Transverse colon (tissue), 4 donors: ENCODE results near the gene ANKRD24. TPM values are rescaled to one million over a fixed set of nuclear protein-coding genes. Genes with fewer than 3 reads are reported as not detected.

Experiments used
- DNase-seq: peaks from one replicate; pipeline ENCODE4 v3.0.0-alpha.2; 2019
- H3K27ac ChIP-seq, 4 donors: fragments of 200-600 bp; sonication (generic); 2 replicates each; pipeline ENCODE4 v1.5.1; 2016 to 2018; ENCODE audit warnings: inconsistent platforms in 4 of 4
- H3K27me3 ChIP-seq: fragments of 200-600 bp; sonication (generic); 2 replicates; pipeline ENCODE4 v1.5.1; 2017; ENCODE audit warnings: inconsistent platforms
- H3K36me3 ChIP-seq, 4 donors: fragments of 200-600 bp; sonication (generic); 2 replicates each; pipeline ENCODE4 v1.5.1; 2017 to 2019; ENCODE audit warnings: inconsistent platforms in 4 of 4
- H3K4me1 ChIP-seq, 4 donors: fragments of 200-600 bp; sonication (generic); 2 replicates each; pipeline ENCODE4 v1.5.1; 2017 to 2020; ENCODE audit warnings: inconsistent platforms in 4 of 4
- H3K4me3 ChIP-seq, 4 donors: fragments of 200-600 bp; sonication (generic); 1 replicate in 1 of 4; 2 replicates in 3 of 4; pipeline versions ENCODE4 v1.5.1 to v1.6.1; 2017 to 2019; ENCODE audit warnings: inconsistent platforms in 4 of 4
- H3K9me3 ChIP-seq, 2 donors: fragments of 200-600 bp; sonication (generic); 2 replicates each; pipeline ENCODE4 v1.5.1; 2017 to 2019; ENCODE audit warnings: inconsistent platforms in 2 of 2
- CTCF ChIP-seq, 5 experiments: fragments of 200-600 bp in 3 of 5; fragments of 450-650 bp in 2 of 5; sonication (generic) in 3 of 5; IDR thresholded peaks; 1 replicate in 2 of 5; 2 replicates in 3 of 5; pipeline ENCODE4 v1.5.1; 2016 to 2017; ENCODE audit warnings: antibody characterized with exemption in 5 of 5, inconsistent platforms in 3 of 5, mild to moderate bottlenecking in 2 of 5, moderate library complexity in 1 of 5
- EP300 ChIP-seq: sonication (generic); formaldehyde crosslinking; IDR thresholded peaks from one replicate; pipeline ENCODE4 v1.6.1; 2017; ENCODE audit warnings: antibody characterized with exemption, low read depth
- POLR2A ChIP-seq: fragments of 450-650 bp; IDR thresholded peaks from one replicate; pipeline ENCODE4 v1.6.1; 2016; ENCODE audit warnings: antibody characterized with exemption, mild to moderate bottlenecking, moderate library complexity
- POLR2AphosphoS5 ChIP-seq, 3 donors: sonication (generic); formaldehyde crosslinking; IDR thresholded peaks; one replicate each; pipeline ENCODE4 v1.6.1; 2016; ENCODE audit warnings: antibody characterized with exemption in 3 of 3
- WGBS, 2 donors: methylation state at CpG; one replicate each; pipeline ENCODE4 v1.1.5; 2018; ENCODE audit warnings: low coverage in 1 of 2; 5-methylcytosine and 5-hydroxymethylcytosine counted together
- in situ Hi-C, 4 donors: fragments of 200-750 bp; cut with MboI; loops; one replicate each; pipeline versions ENCODE4 v1.15.0 to v1.15.1; 2017; ENCODE audit warnings: low sequenced_read_pairs in 3 of 4, low pct_ligation_motif_present in 1 of 4, low pct_unique_long_range_greater_than_20kb in 1 of 4
- intact Hi-C: fragments of 100-400 bp; cut with DNase I; formaldehyde crosslinking; loops from one replicate; pipeline ENCODE4 v1.15.1; 2023; ENCODE audit warnings: low total_unique reads
- total RNA-seq, 4 donors: library from RNA; depleted of rRNA; stranded (reverse); fragments of >200 nt; gene quantifications; one replicate each; pipeline ENCODE4 v1.1.0, GENCODE V29; 2016

The ANKRD24 gene
- total RNA-seq, 4 donors from 2014 or later: 1.2 to 6.4 (median 2.1) TPM

GRCh38 chr19:4194353-4194752 lies 11.9 kb downstream of the ANKRD24 start:
- WGBS, 2 donors: 39 to 51% methylated on average over 4 to 7 of the region's 7 CpGs
- in situ Hi-C loops (no loop called here), intact Hi-C loops (no loop called here)
- H3K4me1 ChIP-seq: peaks cover 0 to 8% (median 2%) of the 10 kb centered on the region in 4 donors
- DNase-seq: no peak
- H3K9me3 ChIP-seq: no peaks in the 10 kb centered on the region
- TF ChIP-seq CTCF (IDR thresholded peaks at IDR 0.05): no peak
- TF ChIP-seq EP300: no peak
- TF ChIP-seq POLR2AphosphoS5 (IDR thresholded peaks at IDR 0.05): no peak
- TF ChIP-seq POLR2A: no peak
- no peak overlapping the region for H3K27ac ChIP-seq
- H3K4me3 ChIP-seq: no peak overlapping the region
- H3K27me3 ChIP-seq: peaks cover 62% of the 10 kb centered on the region
- no peaks in the 10 kb centered on the region for H3K36me3 ChIP-seq

- intact Hi-C loops (no loop called here), in situ Hi-C loops (no loop called here)
- Histone ChIP-seq H3K4me1 (peaks cover 0 to 8% (median 2%) of the 10 kb centered on the region in 4 donors), H3K27me3 (peaks cover 73% of the 10 kb centered on the region), H3K4me3 (no peak overlapping the region), H3K36me3 (no peaks in the 10 kb centered on the region), H3K27ac (no peak overlapping the region), H3K9me3 (no peaks in the 10 kb centered on the region)
- 77 to 80% methylated on average over 3 to 8 of the region's 8 CpGs for WGBS, 2 donors
- TF ChIP-seq POLR2A: no peak
- TF ChIP-seq EP300: no peak
- TF ChIP-seq POLR2AphosphoS5 (IDR thresholded peaks at IDR 0.05): no peak
- no peak for TF ChIP-seq CTCF (IDR thresholded peaks at IDR 0.05)
- DNase-seq: no peak
Observed at GRCh38 chr19:4196009-4196408, 13.5 kb downstream of the ANKRD24 start.

- no peak overlapping the region for H3K27ac ChIP-seq
- TF ChIP-seq EP300 (no peak), CTCF (IDR thresholded peaks at IDR 0.05) (no peak), POLR2AphosphoS5 (IDR thresholded peaks at IDR 0.05) (no peak), POLR2A (no peak)
- 84 to 88% methylated on average over 8 to 22 of the region's 22 CpGs for WGBS, 2 donors
- H3K4me3 ChIP-seq: no peak overlapping the region
- H3K9me3 ChIP-seq: no peaks in the 10 kb centered on the region
- H3K27me3 ChIP-seq: peaks cover 73% of the 10 kb centered on the region
- H3K4me1 ChIP-seq: peaks cover 0 to 8% (median 2%) of the 10 kb centered on the region in 4 donors
- DNase-seq: no peak
- intact Hi-C loops: no loop called here
- H3K36me3 ChIP-seq: no peaks in the 10 kb centered on the region
- in situ Hi-C loops: no loop called here
Observed at GRCh38 chr19:4196587-4197148, 14.2 kb downstream of the ANKRD24 start.

DNA sequence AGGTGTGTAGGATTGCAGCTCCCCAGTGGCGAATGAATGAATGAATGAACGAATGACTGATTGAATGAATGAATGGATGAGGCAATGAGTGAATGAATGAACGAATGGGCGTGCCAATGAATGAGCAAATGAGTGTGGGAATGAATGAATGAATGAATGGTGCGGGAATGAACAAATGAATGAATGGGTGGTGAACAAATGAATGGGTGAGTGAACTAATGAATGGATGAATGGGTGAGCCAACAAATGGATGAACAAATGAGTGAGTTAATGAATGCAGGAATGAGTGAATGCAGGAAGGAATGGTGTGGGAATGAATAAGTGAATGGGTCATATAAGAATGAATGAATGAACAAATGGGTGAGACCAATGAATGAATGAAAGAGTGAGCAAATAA lies 14.7 kb downstream of the ANKRD24 start:
- TF ChIP-seq CTCF (IDR thresholded peaks at IDR 0.05) (no peak), POLR2AphosphoS5 (IDR thresholded peaks at IDR 0.05) (no peak), EP300 (no peak), POLR2A (no peak)
- Histone ChIP-seq H3K27ac (no peak overlapping the region), H3K4me1 (peaks cover 0 to 8% (median 2%) of the 10 kb centered on the region in 4 donors), H3K36me3 (no peaks in the 10 kb centered on the region), H3K9me3 (no peaks in the 10 kb centered on the region), H3K4me3 (no peak overlapping the region), H3K27me3 (peaks cover 73% of the 10 kb centered on the region)
- in situ Hi-C loops (no loop called here), intact Hi-C loops (no loop called here)
- no peak for DNase-seq
- WGBS, 2 donors: 80 to 85% methylated on average over 5 of the region's 5 CpGs
